GM18520 (cell line): ENCODE data around the gene RAPGEF2.
A peak's percentile ranks its signal among the peaks of the same experiment; 100 is the strongest.
"Not testable (repeated sequence)": the region's sequence is repeated elsewhere in the genome, so short reads cannot be mapped to it uniquely, and the experiment has no call there.

Experiments used
- ATAC-seq: cut with Tn5 transposase; IDR thresholded peaks from one replicate; pipeline ENCODE4 v1.9.1; 2021; ENCODE audit not compliant: unreplicated experiment

The RAPGEF2 gene, protein sequence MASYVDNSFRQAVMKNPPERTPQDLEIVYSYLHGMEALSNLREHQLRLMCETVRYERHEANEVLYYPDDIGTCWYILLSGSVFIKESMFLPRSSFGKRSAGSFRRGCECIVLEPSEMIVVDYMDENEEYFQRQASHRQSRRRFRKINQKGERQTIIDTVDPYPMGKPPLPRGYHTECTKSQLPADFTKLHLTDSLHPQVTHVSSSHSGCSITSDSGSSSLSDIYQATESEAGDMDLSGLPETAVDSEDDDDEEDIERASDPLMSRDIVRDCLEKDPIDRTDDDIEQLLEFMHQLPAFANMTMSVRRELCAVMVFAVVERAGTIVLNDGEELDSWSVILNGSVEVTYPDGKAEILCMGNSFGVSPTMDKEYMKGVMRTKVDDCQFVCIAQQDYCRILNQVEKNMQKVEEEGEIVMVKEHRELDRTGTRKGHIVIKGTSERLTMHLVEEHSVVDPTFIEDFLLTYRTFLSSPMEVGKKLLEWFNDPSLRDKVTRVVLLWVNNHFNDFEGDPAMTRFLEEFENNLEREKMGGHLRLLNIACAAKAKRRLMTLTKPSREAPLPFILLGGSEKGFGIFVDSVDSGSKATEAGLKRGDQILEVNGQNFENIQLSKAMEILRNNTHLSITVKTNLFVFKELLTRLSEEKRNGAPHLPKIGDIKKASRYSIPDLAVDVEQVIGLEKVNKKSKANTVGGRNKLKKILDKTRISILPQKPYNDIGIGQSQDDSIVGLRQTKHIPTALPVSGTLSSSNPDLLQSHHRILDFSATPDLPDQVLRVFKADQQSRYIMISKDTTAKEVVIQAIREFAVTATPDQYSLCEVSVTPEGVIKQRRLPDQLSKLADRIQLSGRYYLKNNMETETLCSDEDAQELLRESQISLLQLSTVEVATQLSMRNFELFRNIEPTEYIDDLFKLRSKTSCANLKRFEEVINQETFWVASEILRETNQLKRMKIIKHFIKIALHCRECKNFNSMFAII (N-terminal part only)

DNA sequence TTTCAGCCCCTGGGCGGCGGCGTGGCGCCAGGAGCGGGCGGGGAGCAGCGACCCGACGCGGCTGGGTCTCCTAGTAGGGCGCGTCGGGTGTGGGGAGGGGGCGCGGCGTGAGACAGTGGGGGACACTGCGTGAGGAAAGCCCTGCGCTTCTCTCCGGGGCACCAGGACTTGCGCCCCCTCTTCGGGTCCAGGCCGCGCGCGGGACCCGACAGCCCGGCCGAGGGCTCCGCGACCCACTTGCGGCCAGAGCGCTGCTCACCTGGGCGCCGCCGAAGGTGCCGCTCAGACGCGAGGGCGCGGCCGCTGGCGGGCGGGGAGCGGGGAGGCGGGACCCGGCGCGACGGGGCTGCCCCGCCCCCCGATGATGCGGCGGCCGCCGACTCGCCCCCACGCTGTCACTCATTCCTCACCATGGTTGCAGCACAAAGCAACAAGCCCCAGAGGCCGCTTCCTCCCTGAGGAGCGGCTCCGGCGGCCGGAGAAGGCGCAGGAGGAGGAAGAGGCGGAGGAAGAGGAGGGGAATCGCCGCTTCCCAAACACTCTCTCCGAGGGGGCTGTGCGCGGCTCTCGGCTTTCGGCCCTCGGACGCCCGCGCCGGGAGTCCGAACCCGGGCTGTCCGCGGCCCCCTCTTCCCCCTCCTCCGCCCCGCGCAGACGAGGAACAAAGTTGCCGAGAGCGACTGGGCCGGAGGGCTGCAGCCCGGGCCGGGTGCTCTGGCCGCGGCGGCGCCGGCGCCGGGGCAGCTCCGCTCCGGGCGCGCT, at the start of gene RAPGEF2:
Gene RAPGEF2, plus strand, starts transcription at position 458 of the 762 bp plus-strand sequence. CDS start 1,084 bp downstream, outside the sequence.
- ATAC-seq = peak; percentile 81

DNA sequence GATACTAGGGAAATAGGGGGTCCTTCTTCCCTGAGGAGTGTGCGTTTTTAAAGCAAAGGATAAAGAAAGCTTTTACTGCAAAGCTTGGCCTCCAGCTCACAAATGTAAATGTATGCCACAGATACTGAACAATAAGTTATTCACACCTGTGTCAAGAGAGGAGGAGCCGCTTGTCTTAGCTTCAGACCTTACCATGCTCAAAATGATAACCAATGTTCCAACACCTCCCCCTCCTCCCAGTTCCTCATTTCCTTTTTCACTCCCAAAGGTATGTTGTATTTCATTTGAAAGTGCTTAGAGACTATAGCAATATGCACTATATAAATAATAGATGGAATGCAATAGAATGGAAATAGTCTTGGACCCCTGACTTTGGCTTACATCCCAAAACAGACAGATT, 47.0 kb upstream of the RAPGEF2 start:
- ATAC-seq = no peak

DNA sequence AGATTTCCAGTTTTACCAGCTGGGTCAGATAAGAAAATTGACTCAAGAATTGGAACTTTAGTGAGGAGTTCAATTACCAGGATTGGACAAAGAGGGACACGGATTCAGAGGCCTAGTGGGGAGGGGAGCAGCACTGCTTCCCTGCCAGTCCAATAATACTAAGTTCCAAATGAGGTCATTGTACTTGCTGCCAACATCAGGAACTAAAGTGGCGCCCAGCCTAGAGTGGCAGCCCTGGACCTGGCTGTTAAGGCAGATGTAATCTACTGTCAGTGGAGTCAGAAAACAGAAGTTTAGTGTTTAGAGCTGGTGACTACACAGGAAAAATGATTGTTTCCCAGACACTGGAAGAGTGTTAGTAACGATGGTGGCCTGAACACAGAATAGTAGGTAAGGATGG, 42.7 kb upstream of the RAPGEF2 start:
- no peak for ATAC-seq

DNA sequence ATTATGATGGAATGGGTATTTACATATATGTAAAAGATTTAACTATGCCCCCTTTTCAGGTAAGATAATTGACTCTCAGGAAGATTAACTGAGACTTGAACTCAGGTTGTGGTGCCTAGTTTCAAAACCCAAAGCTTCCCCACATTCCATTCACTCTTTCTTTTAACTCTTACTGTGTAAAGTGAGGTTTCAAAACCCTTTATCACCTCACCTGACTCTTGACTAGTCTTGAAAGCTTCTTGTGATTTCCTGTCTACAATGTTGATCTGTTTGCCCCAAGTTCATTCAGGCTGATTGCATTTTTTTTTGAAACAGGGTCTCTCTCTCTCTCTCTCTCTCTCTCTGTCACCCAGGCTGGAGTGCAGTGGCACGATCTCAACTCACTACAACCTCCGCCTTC, 40.5 kb upstream of the RAPGEF2 start:
- no peak for ATAC-seq

DNA sequence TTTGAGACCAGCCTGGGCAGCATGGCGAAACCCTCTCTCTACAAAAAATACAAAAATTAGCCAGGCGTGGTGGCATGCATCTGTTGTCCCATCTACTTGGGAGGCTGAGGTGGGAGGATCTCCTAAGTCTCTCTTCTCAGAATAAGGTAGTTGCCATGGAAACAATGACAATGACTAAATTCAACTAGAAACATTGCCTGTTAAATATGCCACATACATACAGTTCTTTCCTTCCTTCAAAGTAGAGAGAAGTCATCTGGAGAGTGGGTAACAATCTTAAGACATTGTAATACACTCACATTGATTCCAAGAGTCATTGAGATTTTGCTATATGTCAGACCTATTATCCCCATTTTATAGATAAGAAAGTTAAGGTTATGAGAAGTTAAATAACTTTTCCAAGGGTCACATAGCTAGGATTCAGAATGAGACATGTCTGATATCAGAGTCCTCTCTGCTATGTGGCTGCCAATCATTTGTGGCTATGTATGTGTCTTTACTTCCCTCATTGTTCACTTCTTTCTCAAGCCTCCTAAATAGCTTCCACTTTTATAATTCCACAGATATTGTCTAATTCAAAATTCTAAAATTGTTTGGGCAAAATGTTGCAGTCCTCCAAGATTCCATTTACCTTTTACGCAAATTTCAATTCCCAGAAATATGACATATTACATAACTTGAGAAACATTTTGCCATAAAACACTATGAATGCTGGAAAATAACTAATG, 37.2 kb upstream of the RAPGEF2 start:
- ATAC-seq = no peak

DNA sequence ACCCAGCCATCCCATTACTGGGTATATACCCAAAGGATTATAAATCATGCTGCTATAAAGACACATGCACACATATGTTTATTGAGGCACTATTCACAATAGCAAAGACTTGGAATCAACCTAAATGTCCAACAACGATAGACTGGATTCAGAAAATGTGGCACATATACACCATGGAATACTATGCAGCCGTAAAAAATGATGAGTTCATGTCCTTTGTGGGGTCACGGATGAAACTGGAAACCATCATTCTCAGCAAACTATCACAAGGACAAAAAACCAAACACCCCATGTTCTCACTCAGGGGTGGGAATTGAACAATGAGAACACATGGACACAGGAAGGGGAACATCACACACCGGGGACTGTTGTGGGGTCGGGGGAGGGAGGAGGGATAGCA, 34.7 kb upstream of the RAPGEF2 start:
- ATAC-seq = not testable (repeated sequence)

DNA sequence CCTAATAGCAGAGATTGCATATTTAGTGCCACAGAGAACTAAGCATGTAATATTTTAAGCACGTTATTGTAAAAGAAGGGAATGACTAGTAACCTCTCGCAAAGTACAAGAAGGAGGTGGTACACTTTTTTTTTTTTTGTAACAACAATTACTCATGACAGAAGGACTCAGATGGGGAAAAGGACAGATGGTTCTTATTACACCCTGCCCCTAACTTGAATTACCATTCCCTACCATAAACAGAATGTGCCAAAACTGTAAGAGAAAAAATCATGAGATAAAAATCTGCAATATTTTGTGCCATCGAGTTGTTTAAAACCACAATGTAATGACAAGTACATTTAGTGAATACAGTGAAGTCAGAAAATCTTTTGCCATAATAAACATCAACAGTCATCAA, 33.0 kb upstream of the RAPGEF2 start:
- ATAC-seq = no peak

DNA sequence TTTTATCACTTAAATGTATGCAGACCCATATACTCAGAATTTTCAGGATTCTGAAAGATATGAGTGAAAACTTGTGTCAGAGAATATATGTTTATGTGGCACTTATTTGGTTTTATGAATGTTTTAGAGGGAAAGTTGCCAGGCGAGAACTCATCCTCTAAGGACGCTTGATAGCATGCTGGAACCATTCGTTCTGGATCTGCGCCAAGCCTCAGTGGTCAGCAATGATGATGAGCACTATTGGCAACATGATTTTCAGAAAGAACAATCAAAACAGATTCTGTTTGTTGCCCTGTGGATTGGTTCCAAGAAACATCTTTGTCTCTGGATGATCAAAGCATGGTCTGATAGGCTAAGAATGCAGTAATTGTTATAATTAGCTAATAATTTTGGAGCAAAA, 32.1 kb upstream of the RAPGEF2 start:
- no peak for ATAC-seq

DNA sequence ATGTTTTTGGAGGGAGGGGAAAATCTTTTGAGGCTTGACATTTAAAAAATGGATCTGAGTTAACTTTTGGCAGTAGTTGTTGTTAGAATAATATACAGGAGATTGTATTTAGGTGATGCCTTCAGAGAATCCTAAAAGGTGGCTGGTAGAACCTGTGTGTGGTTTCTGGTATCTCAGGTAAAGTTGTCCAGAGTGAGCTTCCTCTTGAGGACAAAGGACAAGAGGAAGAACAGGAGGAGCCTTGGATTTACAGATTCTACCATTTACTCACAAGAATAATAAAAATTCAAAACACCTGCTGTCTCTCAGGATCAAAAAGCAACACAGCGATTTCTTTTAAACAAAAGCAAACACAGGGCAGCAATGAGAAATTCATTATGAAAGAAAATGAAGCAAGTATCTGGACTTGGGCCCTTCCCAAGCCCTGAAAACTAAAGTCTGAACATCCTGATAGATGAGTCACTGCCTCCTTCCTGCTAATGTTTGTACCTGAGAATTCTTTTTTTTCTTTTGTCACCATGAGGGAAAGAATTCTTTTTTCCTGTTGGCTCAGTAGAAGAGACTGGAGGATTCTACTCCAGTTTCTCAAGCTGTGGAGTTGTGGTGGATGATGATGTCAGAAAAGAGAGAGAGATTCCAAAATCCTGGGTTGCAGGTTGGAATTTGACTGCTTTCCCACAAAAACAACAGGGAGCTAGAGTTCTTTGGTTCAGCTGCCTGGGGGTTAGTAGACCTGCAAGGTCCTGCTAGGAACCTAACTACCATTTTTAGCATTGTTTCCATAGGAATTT, 31.5 kb upstream of the RAPGEF2 start:
- no peak for ATAC-seq

DNA sequence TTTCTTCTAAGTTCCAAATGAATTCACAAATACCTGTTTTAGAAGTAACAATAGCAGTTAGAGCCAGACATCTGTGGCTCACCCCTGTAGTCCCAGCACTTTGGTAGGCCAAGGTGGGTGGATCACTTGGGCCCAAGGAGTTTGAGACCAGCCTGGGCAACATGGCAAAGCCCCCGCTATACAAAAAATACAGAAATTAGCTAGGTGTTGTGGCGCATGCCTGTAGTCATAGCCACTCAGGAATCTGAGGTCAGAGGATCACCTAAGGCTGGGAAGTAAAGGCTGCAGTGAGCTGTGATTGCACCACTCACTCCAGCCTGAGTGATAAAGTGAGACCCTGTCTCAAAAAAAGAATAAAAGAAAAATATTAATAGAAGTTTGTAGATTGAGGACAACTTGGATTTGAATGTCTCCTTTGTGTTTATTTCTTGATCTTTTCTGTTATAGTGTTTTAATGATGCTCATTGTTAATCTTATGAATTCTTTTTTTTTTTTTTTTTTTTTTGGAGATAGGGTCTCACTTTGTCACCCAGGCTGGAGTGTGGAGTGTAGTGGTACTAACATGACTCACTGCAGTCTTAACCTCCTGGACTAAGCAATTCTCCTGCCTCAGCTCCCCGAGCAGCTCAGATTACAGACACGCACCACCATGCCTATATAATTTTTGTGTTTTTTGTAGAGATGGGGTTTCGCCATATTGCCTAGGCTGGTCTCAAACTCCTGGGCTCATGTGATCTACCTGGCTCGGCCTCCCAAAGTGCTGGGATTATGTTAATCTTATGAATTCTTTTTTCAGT, 30.7 kb upstream of the RAPGEF2 start:
- ATAC-seq = no peak

DNA sequence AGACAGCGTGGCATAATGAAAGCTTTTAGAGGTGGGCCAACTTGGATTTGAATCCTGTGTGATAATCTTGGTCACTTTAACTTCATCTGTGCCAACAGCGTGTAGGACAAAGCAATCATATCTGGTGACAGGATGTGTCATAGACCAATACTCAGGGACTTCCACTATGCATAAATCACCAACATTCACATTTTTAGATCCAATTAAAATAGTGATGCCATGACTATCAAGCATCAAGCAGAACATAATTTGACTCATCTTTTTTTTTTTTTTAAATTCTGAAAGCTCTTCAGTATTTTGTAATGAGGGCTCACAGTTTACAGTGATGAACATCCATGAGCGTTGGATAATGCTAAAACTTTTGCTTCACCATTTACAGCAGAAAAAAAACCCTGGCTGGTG, 27.3 kb upstream of the RAPGEF2 start:
- ATAC-seq = no peak

DNA sequence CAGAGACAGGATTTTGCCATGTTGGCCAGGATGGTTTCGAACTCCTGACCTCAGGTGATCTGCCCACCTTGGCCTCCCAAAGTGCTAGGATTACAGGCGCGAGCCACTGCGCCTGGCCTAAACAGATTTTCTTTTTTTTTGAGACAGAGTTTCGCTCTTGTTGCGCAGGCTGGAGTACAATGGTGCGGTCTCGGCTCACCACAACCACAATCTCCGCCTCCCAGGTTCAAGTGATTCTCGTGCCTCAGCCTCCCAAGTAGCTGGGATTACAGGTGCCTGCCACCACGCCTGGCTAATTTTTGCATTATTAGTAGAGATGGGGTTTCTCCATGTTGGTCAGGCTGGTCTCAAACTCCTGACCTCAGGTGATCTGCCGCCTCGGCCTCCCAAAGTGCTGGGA, 25.9 kb upstream of the RAPGEF2 start:
- ATAC-seq = not testable (repeated sequence)

DNA sequence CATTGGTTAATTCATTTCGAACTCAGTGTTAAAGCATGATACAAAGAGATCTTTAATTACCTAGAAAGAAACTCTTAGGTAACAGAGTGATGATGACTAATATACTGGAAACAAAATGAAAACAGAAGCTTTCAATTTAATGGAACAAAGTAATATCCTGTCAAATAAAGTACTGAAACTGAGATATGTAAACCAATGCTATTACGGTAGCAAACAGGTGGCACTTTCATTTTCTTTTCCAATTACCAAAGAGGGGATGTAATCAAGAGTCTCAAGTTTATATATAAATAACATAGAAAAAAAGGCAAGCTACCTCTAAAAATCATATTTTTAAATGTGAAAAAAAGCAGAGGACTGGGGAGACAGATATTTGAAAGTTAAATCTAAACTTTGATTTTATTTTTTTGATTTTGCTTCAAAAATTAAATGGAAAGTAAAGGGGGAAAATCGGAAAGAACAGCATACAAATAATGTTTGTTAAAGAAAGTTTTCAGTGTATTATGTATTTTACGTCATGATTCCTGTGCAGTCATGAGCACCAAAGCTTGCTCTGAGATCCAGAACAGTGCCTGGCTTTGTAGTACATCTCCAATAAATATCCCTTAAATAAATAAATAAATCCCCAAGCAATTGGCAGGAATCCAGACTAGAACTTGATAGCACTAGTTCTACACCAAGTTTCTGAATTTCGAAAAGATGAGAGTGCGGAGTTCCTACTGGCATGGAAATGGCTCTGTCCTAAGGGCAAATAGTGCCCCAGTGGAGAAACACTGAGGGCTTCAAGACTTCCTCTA, 25.0 kb upstream of the RAPGEF2 start:
- ATAC-seq = peak; percentile 99

DNA sequence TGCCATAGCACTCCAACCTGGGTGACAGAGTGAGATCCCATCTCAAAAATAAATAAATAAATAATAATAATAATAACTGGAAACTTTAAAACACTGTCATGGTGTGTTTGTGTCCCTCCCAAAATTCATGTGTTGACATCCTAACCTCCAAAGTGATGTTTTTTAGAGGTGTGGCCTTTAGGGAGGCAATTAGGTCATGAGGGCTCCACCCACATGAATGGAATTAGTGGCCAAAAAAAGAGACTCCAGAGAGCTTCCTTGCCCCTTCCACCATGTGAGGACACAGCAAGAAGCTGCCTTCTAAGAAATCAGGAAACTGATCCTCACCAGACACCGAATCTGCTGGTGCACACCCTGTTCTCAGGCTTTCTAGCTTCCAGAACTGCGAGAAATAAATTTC, 23.8 kb upstream of the RAPGEF2 start:
- ATAC-seq = no peak

DNA sequence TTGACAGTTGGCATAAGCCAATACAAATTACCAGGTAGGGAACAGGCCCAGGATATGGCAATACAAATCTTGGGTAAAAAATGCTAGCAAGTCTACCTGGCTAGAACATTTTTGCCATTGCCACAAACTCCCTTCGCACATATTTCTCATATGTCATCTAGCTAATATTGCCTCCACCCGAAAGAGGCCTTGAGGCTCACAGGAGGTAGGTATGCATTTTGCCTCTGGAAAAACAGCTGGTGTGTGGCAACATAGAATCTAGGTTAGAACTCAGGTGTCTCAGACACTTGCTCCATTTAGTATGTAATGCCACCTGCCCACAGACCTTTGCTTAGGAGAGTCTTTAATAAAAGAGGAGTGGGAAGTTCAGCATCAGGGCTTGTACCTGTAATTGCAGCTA, 16.3 kb upstream of the RAPGEF2 start:
- no peak for ATAC-seq

DNA sequence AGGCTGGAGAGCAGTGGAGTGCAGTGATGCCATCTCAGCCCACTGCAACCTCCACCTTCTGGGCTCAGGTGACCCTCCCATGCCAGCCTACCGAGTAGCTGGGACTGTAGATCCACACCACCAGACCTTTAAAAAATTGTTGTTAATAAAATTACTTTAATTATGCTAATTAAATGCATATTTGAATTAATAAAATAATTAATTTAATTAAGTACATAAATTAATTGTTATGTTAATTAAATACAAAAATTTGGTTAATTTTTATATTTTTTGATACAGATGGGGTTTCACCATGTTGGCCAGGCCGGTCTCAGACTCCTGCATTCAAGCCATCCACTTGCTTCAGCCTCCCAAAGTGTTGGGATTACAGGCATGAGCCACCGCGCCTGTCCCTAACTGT, 12.6 kb upstream of the RAPGEF2 start:
- ATAC-seq = no peak

DNA sequence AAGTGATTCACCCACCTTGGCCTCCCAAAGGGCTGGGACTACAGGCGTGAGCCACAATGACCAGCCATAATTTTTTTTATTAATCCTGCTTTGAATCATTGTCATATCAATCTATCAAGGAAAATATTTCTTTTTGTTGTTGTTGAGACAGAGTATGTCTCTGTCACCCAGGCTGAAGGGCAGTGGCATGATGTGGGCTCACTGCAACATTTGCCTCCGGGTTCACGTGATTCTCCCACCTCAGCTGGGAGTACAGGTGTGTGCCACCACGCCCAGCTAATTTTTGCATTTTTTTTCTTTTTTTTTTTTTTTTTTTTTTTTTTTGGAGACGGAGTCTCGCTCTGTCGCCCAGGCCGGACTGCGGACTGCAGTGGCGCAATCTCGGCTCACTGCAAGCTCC, 8.7 kb upstream of the RAPGEF2 start:
- not testable (repeated sequence) for ATAC-seq

DNA sequence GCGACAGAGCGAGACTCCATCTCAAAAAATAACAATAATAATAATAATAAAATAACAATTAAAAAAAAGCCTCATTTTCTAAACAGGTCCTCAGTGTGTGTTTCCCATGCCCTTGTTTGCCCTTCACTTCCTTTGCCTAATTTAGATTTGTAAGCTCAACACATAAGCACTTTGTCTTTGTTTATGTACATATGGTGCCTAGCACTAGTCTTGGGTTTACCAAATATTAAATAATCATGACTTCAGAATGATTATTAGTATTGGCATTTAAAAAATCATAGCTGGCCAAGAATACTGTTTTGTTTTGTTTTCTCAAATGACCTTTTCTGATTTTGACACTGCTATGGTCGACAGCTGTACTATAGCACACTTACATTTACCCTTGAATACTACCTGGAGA, 6.4 kb upstream of the RAPGEF2 start:
- no peak for ATAC-seq
